ENCODE results near the gene SCYL1. TPM values are rescaled to one million over a fixed set of nuclear protein-coding genes. Genes with fewer than 3 reads are reported as not detected.
A peak's percentile ranks its signal among the peaks of the same experiment; 100 is the strongest.

Gene SCYL1
- total RNA-seq, 1 donor from 2014 or later, result 16.9 TPM

GRCh38 chr11:65491163-65491465 is 33.8 kb upstream of the SCYL1 start:
- Histone ChIP-seq H3K4me3 (no peak overlapping the region), H3F3A (ENCODE audit: low read depth) (peaks cover 71% of the 10 kb centered on the region), H4K20me1 (ENCODE audit: low read depth) (no peaks in the 10 kb centered on the region), H3K4me1 (peaks cover 76% of the 10 kb centered on the region), H3K27me3 (no peaks in the 10 kb centered on the region), H3K79me2 (ENCODE audit: low read depth) (peaks cover 88% of the 10 kb centered on the region), H3K9ac (no peak overlapping the region), H3K27ac (no peak overlapping the region), H3K9me3 (ENCODE audit: low read depth) (no peaks in the 10 kb centered on the region), H2AFZ (replicated peaks) (no peak overlapping the region), H3K36me3 (no peaks in the 10 kb centered on the region), H3K4me2 (peak overlapping the region; percentile 48)
- Mint-ChIP-seq H3K4me3 (peak overlapping the region; percentile 82), H3K36me3 (no peaks in the 10 kb centered on the region), H3K27me3 (ENCODE audit: insufficient read depth, low read depth) (peaks cover 9% of the 10 kb centered on the region), H3K9me3 (no peaks in the 10 kb centered on the region), H3K27ac (peak overlapping the region; percentile 100), H3K4me1 (peaks cover 91% of the 10 kb centered on the region)
- TF ChIP-seq, protein P1, sequence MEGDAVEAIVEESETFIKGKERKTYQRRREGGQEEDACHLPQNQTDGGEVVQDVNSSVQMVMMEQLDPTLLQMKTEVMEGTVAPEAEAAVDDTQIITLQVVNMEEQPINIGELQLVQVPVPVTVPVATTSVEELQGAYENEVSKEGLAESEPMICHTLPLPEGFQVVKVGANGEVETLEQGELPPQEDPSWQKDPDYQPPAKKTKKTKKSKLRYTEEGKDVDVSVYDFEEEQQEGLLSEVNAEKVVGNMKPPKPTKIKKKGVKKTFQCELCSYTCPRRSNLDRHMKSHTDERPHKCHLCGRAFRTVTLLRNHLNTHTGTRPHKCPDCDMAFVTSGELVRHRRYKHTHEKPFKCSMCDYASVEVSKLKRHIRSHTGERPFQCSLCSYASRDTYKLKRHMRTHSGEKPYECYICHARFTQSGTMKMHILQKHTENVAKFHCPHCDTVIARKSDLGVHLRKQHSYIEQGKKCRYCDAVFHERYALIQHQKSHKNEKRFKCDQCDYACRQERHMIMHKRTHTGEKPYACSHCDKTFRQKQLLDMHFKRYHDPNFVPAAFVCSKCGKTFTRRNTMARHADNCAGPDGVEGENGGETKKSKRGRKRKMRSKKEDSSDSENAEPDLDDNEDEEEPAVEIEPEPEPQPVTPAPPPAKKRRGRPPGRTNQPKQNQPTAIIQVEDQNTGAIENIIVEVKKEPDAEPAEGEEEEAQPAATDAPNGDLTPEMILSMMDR (IDR thresholded peaks at IDR 0.05), result no peak
- TF ChIP-seq EZH2phosphoT487 (IDR thresholded peaks at IDR 0.05) (no peak), EZH2 (IDR thresholded peaks at IDR 0.05) (no peak)
- no peak for DNase-seq (ENCODE audit: low spot score)

- H4K20me1 ChIP-seq (ENCODE audit: low read depth), result no peaks in the 10 kb centered on the region
- TF ChIP-seq EZH2 (IDR thresholded peaks at IDR 0.05) (no peak), EZH2phosphoT487 (IDR thresholded peaks at IDR 0.05) (no peak)
- TF ChIP-seq, protein P1 (IDR thresholded peaks at IDR 0.05), result no peak
- peaks cover 90% of the 10 kb centered on the region for H3K4me1 Mint-ChIP-seq
- peaks cover 71% of the 10 kb centered on the region for H3F3A ChIP-seq (ENCODE audit: low read depth)
- H3K4me1 ChIP-seq, result peaks cover 76% of the 10 kb centered on the region
- no peaks in the 10 kb centered on the region for H3K36me3 ChIP-seq
- peak; percentile 86 for DNase-seq (ENCODE audit: low spot score)
- H3K9me3 Mint-ChIP-seq, result no peaks in the 10 kb centered on the region
- peak overlapping the region; percentile 48 for H3K4me2 ChIP-seq
- H2AFZ ChIP-seq (replicated peaks), result no peak overlapping the region
- peak overlapping the region; percentile 100 for H3K27ac Mint-ChIP-seq
- no peak overlapping the region for H3K4me3 ChIP-seq
- no peak overlapping the region for H3K27ac ChIP-seq
- H3K9ac ChIP-seq, result no peak overlapping the region
- H3K36me3 Mint-ChIP-seq, result no peaks in the 10 kb centered on the region
- peaks cover 8% of the 10 kb centered on the region for H3K27me3 Mint-ChIP-seq (ENCODE audit: insufficient read depth, low read depth)
- H3K4me3 Mint-ChIP-seq, result peak overlapping the region; percentile 82
- no peaks in the 10 kb centered on the region for H3K9me3 ChIP-seq (ENCODE audit: low read depth)
- H3K27me3 ChIP-seq, result no peaks in the 10 kb centered on the region
- H3K79me2 ChIP-seq (ENCODE audit: low read depth), result peaks cover 88% of the 10 kb centered on the region
These were observed 33.1 kb upstream of the SCYL1 start for GRCh38 chr11:65491614-65492386.

- peaks cover 92% of the 10 kb centered on the region for H3K79me2 ChIP-seq (ENCODE audit: low read depth)
- H3K27ac Mint-ChIP-seq, result peak overlapping the region; percentile 100
- no peaks in the 10 kb centered on the region for H4K20me1 ChIP-seq (ENCODE audit: low read depth)
- H3K27me3 ChIP-seq, result no peaks in the 10 kb centered on the region
- H3K27ac ChIP-seq, result no peak overlapping the region
- peak overlapping the region; percentile 48 for H3K4me2 ChIP-seq
- peak overlapping the region; percentile 82 for H3K4me3 Mint-ChIP-seq
- no peaks in the 10 kb centered on the region for H3K9me3 ChIP-seq (ENCODE audit: low read depth)
- H3K4me1 Mint-ChIP-seq, result peaks cover 89% of the 10 kb centered on the region
- H3F3A ChIP-seq (ENCODE audit: low read depth), result peaks cover 70% of the 10 kb centered on the region
- no peak for DNase-seq (ENCODE audit: low spot score)
- no peaks in the 10 kb centered on the region for H3K9me3 Mint-ChIP-seq
- no peaks in the 10 kb centered on the region for H3K36me3 ChIP-seq
- H3K9ac ChIP-seq, result no peak overlapping the region
- H2AFZ ChIP-seq (replicated peaks), result no peak overlapping the region
- peaks cover 8% of the 10 kb centered on the region for H3K27me3 Mint-ChIP-seq (ENCODE audit: insufficient read depth, low read depth)
- H3K36me3 Mint-ChIP-seq, result no peaks in the 10 kb centered on the region
- TF ChIP-seq, protein P1 (IDR thresholded peaks at IDR 0.05), result no peak
- TF ChIP-seq EZH2phosphoT487 (IDR thresholded peaks at IDR 0.05), result no peak
- no peak for TF ChIP-seq EZH2 (IDR thresholded peaks at IDR 0.05)
- H3K4me3 ChIP-seq, result no peak overlapping the region
- H3K4me1 ChIP-seq, result peaks cover 73% of the 10 kb centered on the region
These were observed 32.6 kb upstream of the SCYL1 start for GRCh38 chr11:65492387-65492636.

Measured in neural progenitor cell (in vitro differentiated cells).